Upper lobe of left lung (tissue), 6 donors: ENCODE measurements around the gene TFIP11. TPM values are rescaled to one million over a fixed set of nuclear protein-coding genes. Genes with fewer than 3 reads are reported as not detected.

Experiments
- ATAC-seq, 2 donors: fragments of 200-7000 bp; cut with Tn5 transposase; one replicate each; pipeline ENCODE4 v1.9.1; 2022; ENCODE audit warnings: mild to moderate bottlenecking in 2 of 2, moderate library complexity in 2 of 2; ENCODE audit not compliant: low FRiP score in 2 of 2
- DNase-seq, 2 donors: peaks; one replicate each; pipeline ENCODE4 v3.0.0-alpha.2; 2019 to 2020
- H3K27ac ChIP-seq, 4 donors: fragments of 200-600 bp; sonication (generic); one replicate each; pipeline ENCODE4 v1.5.1; 2016 to 2019
- H3K27me3 ChIP-seq, 4 donors: fragments of 200-600 bp; sonication (generic); one replicate each; pipeline ENCODE4 v1.5.1; 2017 to 2019
- H3K36me3 ChIP-seq, 4 donors: fragments of 200-600 bp; sonication (generic); one replicate each; pipeline ENCODE4 v1.5.1; 2016 to 2019
- H3K4me1 ChIP-seq, 4 donors: fragments of 200-600 bp; sonication (generic); one replicate each; pipeline ENCODE4 v1.5.1; 2018 to 2019
- H3K4me3 ChIP-seq, 4 donors: fragments of 200-600 bp; sonication (generic); one replicate each; pipeline ENCODE4 v1.5.1; 2017 to 2019; ENCODE audit warnings: mild to moderate bottlenecking in 2 of 4, moderate library complexity in 1 of 4
- H3K9me3 ChIP-seq, 4 donors: fragments of 200-600 bp; sonication (generic); one replicate each; pipeline ENCODE4 v1.5.1; 2018 to 2019
- CTCF ChIP-seq, 6 experiments: fragments of 450-650 bp in 4 of 6; fragments of 200-600 bp in 2 of 6; sonication (generic) in 2 of 6; IDR thresholded peaks; one replicate each; pipeline ENCODE4 v1.5.1; 2016 to 2019; ENCODE audit warnings: antibody characterized with exemption in 6 of 6
- EP300 ChIP-seq, 4 donors: sonication (generic); formaldehyde crosslinking; IDR thresholded peaks; one replicate each; pipeline ENCODE4 v1.5.1; 2017; ENCODE audit warnings: antibody characterized with exemption in 4 of 4, control low read depth in 2 of 4
- POLR2A ChIP-seq, 4 donors: fragments of 450-650 bp; IDR thresholded peaks; one replicate each; pipeline ENCODE4 v1.5.1; 2016 to 2017; ENCODE audit warnings: antibody characterized with exemption in 4 of 4, mild to moderate bottlenecking in 2 of 4
- POLR2AphosphoS5 ChIP-seq, 2 donors: sonication (generic); formaldehyde crosslinking; IDR thresholded peaks; one replicate each; pipeline ENCODE4 v1.5.1; 2017; ENCODE audit warnings: antibody characterized with exemption in 2 of 2
- WGBS, 2 donors: methylation state at CpG; one replicate each; pipeline ENCODE4 v1.1.5; 2017 to 2018; 5-methylcytosine and 5-hydroxymethylcytosine counted together
- total RNA-seq, 6 donors: library from RNA; depleted of rRNA in 4 of 6; stranded (reverse); fragments of >200 nt in 4 of 6; gene quantifications; one replicate each; pipeline versions ENCODE4 v1.1.0 to v1.2.1, GENCODE V29; 2016 to 2021
- donor health status: DM: no; HTN: no; CAD: no; lungs with moderate emphysema.
- donor health status: DM: no; HTN: yes; CAD: no; lungs with severe emphysema.

The TFIP11 gene
- total RNA-seq, 6 donors from 2014 or later = 26.3 to 37.7 (median 32.6) TPM

DNA sequence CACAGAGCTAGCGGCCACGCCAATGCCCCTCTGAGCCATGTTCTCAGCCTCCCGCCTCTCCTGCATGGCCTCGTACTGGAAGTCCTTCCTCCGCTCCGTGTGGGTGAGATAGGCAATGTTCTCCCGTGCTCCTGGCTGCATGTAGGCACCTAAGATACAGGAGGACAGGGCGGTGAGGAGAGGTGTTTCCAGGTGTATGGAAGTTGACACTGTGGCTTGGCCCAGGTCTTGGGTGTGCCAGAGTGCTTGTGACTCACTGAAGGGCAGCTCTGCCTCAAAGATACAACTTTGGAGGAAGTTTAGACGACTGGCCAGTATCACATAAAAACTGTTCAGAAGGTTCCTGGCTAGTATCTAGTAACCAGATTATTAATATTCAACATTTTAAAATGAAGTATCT is 20.1 kb downstream of the TFIP11 start:
- peaks cover 34 to 96% (median 87%) of the 10 kb centered on the region in 4 donors for H3K36me3 ChIP-seq
- H3K9me3 ChIP-seq = no peaks in the 10 kb centered on the region
- DNase-seq = no peak
- H3K4me3 ChIP-seq = no peak overlapping the region
- no peaks in the 10 kb centered on the region for H3K4me1 ChIP-seq
- WGBS, 2 donors = 93 to 95% methylated on average over 9 of the region's 9 CpGs
- no peaks in the 10 kb centered on the region for H3K27me3 ChIP-seq
- ATAC-seq = peak in 1 of 2 donors; percentile 62
- TF ChIP-seq POLR2AphosphoS5 (IDR thresholded peaks at IDR 0.05) = no peak
- no peak for TF ChIP-seq EP300 (IDR thresholded peaks at IDR 0.05)
- no peak for TF ChIP-seq POLR2A (IDR thresholded peaks at IDR 0.05)
- no peak for TF ChIP-seq CTCF (IDR thresholded peaks at IDR 0.05)
- no peak overlapping the region for H3K27ac ChIP-seq

GRCh38 chr22:26489447-26490036 is 22.7 kb downstream of the TFIP11 start:
- Histone ChIP-seq H3K27me3 (no peaks in the 10 kb centered on the region), H3K36me3 (peaks cover 19 to 72% (median 64%) of the 10 kb centered on the region in 4 donors), H3K4me1 (peaks cover 12 to 19% (median 15%) of the 10 kb centered on the region in 4 donors), H3K4me3 (no peak overlapping the region), H3K27ac (peak overlapping the region in 1 of 4 donors; percentile 41), H3K9me3 (no peaks in the 10 kb centered on the region)
- WGBS, 2 donors = 66 to 71% methylated on average over 4 of the region's 4 CpGs
- TF ChIP-seq CTCF (IDR thresholded peaks at IDR 0.05) (no peak), EP300 (IDR thresholded peaks at IDR 0.05) (no peak), POLR2AphosphoS5 (IDR thresholded peaks at IDR 0.05) (no peak), POLR2A (IDR thresholded peaks at IDR 0.05) (no peak)
- no peak for ATAC-seq
- DNase-seq = no peak

DNA sequence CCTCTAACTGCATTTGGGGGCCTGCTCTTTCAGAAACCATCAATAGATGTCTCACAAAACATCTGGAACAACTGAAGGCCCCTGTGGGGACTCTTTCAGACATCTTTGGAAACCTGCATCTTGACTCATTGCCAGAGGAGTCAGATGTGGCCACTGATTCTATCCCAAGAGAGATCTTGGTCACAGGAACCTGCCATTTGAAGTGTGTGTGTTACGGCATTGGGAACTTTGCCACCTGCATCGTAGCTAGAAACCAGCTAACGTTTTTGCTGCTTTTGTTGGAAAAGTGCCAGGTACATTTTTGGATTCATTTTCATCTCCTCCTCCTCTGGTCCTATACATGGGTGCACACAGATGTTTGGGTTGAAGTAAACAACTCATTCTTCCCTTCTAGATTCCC is 24.3 kb downstream of the TFIP11 start:
- DNase-seq = no peak
- WGBS, 2 donors = 44 to 56% methylated on average over 3 of the region's 3 CpGs
- H3K4me3 ChIP-seq = no peak overlapping the region
- no peak overlapping the region for H3K27ac ChIP-seq
- no peaks in the 10 kb centered on the region for H3K27me3 ChIP-seq
- no peak for ATAC-seq
- peaks cover 19 to 29% (median 20%) of the 10 kb centered on the region in 4 donors for H3K4me1 ChIP-seq
- H3K9me3 ChIP-seq = no peaks in the 10 kb centered on the region
- H3K36me3 ChIP-seq = peaks cover 19 to 57% (median 49%) of the 10 kb centered on the region in 4 donors
- TF ChIP-seq POLR2A (IDR thresholded peaks at IDR 0.05) (no peak), CTCF (IDR thresholded peaks at IDR 0.05) (no peak), POLR2AphosphoS5 (IDR thresholded peaks at IDR 0.05) (no peak), EP300 (IDR thresholded peaks at IDR 0.05) (no peak)

DNA sequence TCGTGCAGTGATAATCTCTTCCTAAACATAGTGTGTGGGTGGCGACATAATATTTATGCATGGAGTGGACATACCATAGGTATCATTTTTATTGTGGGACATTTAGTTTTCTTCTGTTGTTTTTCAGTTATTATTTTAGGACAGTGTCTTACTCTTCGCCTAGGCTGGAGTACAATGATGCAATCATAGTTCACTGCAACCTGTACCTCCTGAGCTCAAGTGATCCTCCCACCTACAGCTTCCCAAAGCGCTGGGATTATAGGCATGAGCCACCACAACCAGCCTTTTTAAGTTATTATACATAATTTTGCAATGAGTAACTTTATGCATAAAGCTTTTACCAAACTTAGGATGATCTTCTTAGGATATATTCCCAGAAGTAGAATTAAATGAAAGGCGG is 25.9 kb downstream of the TFIP11 start:
- H3K36me3 ChIP-seq = peaks cover 5 to 43% (median 33%) of the 10 kb centered on the region in 4 donors

More for the DNA sequence above, 25.9 kb downstream of the TFIP11 start:
- Histone ChIP-seq H3K9me3 (no peaks in the 10 kb centered on the region), H3K27ac (no peak overlapping the region), H3K4me1 (peaks cover 27 to 44% (median 34%) of the 10 kb centered on the region in 4 donors), H3K27me3 (no peaks in the 10 kb centered on the region), H3K4me3 (no peak overlapping the region)
- no peak for TF ChIP-seq CTCF (IDR thresholded peaks at IDR 0.05)
- TF ChIP-seq POLR2A (IDR thresholded peaks at IDR 0.05) = no peak
- TF ChIP-seq POLR2AphosphoS5 (IDR thresholded peaks at IDR 0.05) = no peak
- no peak for TF ChIP-seq EP300 (IDR thresholded peaks at IDR 0.05)
- 84 to 87% methylated on average over 5 of the region's 5 CpGs for WGBS, 2 donors
- ATAC-seq (no peak), DNase-seq (no peak)
